RWPE1 (cell line): ENCODE results near the gene GJA10.

Source experiments
- CTCF ChIA-PET: fragments of 350-600 bp; sonication (Branson Sonifier 250); formaldehyde crosslinking; extraction: SDS; loops from one replicate; lab custom pipeline; 2021; lab: Yijun Ruan, JAX
- POLR2A ChIA-PET: fragments of 400-600 bp; formaldehyde crosslinking; extraction: SDS; loops from one replicate; lab custom pipeline; 2020; ENCODE audit warnings: antibody characterized with exemption; ENCODE audit not compliant: low non-redundant PET; lab: Yijun Ruan, JAX
- DNase-seq: peaks from one replicate; pipeline ENCODE4 v3.0.0; 2012; ENCODE audit warnings: low spot score
- H3K27ac ChIP-seq: fragments of 450-650 bp; 2 replicates; pipeline ENCODE4 v1.5.1; 2017
- TF ChIP-seq, protein P1 (sequence below): fragments of 450-650 bp; conservative IDR thresholded peaks from 2 replicates; pipeline ENCODE4 v1.5.1; 2017; ENCODE audit warnings: low read depth, mild to moderate bottlenecking

Gene GJA10

GRCh38 chr6:89927264-89927663 lies 33.0 kb downstream of the GJA10 start:
- no peak for DNase-seq
- ChIA-PET POLR2A (no interaction called here), CTCF (interaction anchor here (0.5 to 1.4 kb wide), 2 partner anchors 13 to 721 kb away, joined by 3 read pairs; no protein-coding TSS in a partner anchor)
- no peak overlapping the region for H3K27ac ChIP-seq
- TF ChIP-seq, protein P1, sequence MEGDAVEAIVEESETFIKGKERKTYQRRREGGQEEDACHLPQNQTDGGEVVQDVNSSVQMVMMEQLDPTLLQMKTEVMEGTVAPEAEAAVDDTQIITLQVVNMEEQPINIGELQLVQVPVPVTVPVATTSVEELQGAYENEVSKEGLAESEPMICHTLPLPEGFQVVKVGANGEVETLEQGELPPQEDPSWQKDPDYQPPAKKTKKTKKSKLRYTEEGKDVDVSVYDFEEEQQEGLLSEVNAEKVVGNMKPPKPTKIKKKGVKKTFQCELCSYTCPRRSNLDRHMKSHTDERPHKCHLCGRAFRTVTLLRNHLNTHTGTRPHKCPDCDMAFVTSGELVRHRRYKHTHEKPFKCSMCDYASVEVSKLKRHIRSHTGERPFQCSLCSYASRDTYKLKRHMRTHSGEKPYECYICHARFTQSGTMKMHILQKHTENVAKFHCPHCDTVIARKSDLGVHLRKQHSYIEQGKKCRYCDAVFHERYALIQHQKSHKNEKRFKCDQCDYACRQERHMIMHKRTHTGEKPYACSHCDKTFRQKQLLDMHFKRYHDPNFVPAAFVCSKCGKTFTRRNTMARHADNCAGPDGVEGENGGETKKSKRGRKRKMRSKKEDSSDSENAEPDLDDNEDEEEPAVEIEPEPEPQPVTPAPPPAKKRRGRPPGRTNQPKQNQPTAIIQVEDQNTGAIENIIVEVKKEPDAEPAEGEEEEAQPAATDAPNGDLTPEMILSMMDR, result no peak

DNA sequence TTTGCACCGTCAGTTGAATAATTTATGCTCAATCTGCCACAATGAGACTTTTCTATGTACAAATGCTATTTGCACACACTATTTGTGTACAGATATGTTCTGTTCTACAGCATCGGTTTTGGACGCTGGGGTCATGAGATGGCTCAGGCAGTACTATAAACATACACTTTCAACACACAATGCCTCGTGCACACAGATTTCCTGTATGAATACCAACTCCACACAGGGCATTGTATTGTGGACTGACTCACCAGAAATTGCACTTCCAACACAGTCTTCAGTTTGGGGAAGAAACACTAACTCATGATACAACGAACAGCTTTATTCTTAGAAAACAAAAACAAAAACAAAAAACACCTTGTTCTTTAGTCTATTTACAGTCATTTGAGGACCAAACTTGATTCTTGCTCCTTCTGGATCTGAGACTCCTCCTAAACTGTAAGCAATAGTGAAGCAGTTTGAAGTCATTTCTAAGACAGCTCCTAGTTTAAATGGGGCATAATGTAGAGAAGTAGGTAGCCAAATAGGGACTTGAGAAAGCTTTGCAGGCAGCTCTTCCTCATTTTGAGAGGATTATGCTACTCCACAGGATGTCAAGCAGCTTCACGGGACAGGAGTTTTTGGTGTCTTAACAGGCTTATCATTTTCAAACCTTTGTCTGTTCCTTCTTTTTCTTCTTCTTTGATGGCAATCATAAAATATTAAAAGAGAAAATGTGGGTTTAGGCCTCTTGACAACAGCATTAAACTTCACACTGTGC lies 33.7 kb downstream of the GJA10 start:
- H3K27ac ChIP-seq, result no peak overlapping the region
- TF ChIP-seq, protein P1, result no peak
- DNase-seq, result no peak
- POLR2A ChIA-PET, result no interaction called here
- CTCF ChIA-PET, result interaction anchor here (0.5 to 1.4 kb wide), 2 partner anchors 13 to 722 kb away, joined by 3 read pairs; no protein-coding TSS in a partner anchor

GRCh38 chr6:89928604-89929003 lies 34.3 kb downstream of the GJA10 start:
- POLR2A ChIA-PET, result no interaction called here
- no peak for DNase-seq
- CTCF ChIA-PET, result no interaction called here
- TF ChIP-seq, protein P1, result no peak
- no peak overlapping the region for H3K27ac ChIP-seq

- no peak overlapping the region for H3K27ac ChIP-seq
- POLR2A ChIA-PET, result no interaction called here
- no peak for DNase-seq
- TF ChIP-seq, protein P1, result no peak
- CTCF ChIA-PET, result interaction anchor here (1.5 kb wide), 1 partner anchor 10 kb away, joined by 6 read pairs; no protein-coding TSS in a partner anchor
Measured at GRCh38 chr6:89930789-89931188, 36.5 kb downstream of the GJA10 start.

- ChIA-PET CTCF (no interaction called here), POLR2A (no interaction called here)
- TF ChIP-seq, protein P1, result no peak
- H3K27ac ChIP-seq, result no peak overlapping the region
- no peak for DNase-seq
Measured at GRCh38 chr6:89932245-89932802, 38.1 kb downstream of the GJA10 start.

DNA sequence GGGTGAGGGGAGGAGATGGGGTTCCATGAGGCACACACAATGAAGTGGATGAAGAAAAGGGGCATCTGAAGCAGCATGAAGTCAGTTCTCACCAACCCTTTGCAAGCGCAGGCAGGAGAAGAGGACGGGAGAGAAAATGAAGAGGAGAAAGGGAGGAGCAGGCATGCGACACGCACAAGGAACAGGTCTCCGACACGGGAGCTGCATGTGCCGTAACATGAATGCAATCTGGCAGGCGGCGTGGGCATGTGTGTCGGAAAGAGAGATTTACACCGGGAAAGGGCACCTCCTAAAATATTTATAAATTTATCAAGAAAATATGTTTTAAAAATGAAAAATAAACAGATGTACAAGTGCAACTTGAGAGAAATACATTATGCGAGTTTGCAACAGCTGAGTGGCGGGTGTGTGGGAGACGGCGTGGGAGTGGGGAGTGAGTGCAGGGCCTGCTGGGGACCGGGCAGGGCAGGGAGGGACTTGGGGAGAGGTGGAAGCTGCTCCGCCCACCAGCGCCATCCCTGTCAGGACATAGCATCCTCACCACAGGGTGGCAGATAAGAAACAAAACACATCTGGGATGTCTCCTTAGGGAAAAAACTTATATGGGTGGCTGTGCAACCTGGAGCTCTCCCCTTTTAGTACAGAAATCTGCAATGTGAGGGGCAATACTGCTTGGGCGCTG lies 40.6 kb downstream of the GJA10 start:
- ChIA-PET POLR2A (no interaction called here), CTCF (no interaction called here)
- TF ChIP-seq, protein P1, result no peak
- H3K27ac ChIP-seq, result no peak overlapping the region
- DNase-seq, result no peak
